BJ (cell line): ENCODE results near the gene MAMDC4. TPM values are rescaled to one million over a fixed set of nuclear protein-coding genes. Genes with fewer than 3 reads are reported as not detected.

Experiments
- CTCF ChIA-PET: fragments of 350-600 bp; formaldehyde crosslinking; extraction: SDS; loops from one replicate; lab custom pipeline; 2021; ENCODE audit warnings: antibody characterized with exemption, inconsistent platforms; lab: Yijun Ruan, JAX
- POLR2A ChIA-PET: fragments of 300-600 bp; sonication (Branson Sonifier 250); formaldehyde crosslinking; extraction: SDS; loops from one replicate; lab custom pipeline; 2021; ENCODE audit warnings: antibody characterized with exemption; lab: Charles Lee
- DNase-seq: peaks from one replicate; pipeline ENCODE4 v3.0.0-alpha.2; 2011; ENCODE audit warnings: low read depth
- H3K27me3 ChIP-seq: 2 replicates; pipeline ENCODE4 v1.6.0; 2011; ENCODE audit warnings: low read length; ENCODE audit not compliant: control insufficient read depth, insufficient read depth
- H3K36me3 ChIP-seq: 2 replicates; pipeline ENCODE4 v1.5.1; 2011; ENCODE audit warnings: low read length; ENCODE audit not compliant: control insufficient read depth, insufficient read depth
- H3K4me3 ChIP-seq: 2 replicates; pipeline ENCODE4 v1.5.1; 2011; ENCODE audit warnings: low read depth, mild to moderate bottlenecking, control low read depth, low read length
- CTCF ChIP-seq: IDR thresholded peaks from 2 replicates; pipeline ENCODE4 v1.5.1; 2011; ENCODE audit warnings: low read depth, mild to moderate bottlenecking, control low read depth, inconsistent platforms, low read length, moderate library complexity; ENCODE audit not compliant: insufficient read depth
- polyA plus RNA-seq: library from polyadenylated mRNA; depleted of rRNA; stranded (reverse); fragments of >200 nt; gene quantifications from 2 replicates; pipeline ENCODE4 v1.2.3, GENCODE V29; 2011

The MAMDC4 gene
- polyA plus RNA-seq, 1 experiment, result 1.6 TPM

- Histone ChIP-seq H3K4me3 (no peak overlapping the region), H3K27me3 (no peaks in the 10 kb centered on the region), H3K36me3 (peaks cover 40% of the 10 kb centered on the region)
- DNase-seq, result no peak
- CTCF ChIA-PET, result interaction anchor here (1.0 to 5.3 kb wide), 3 partner anchors 16 to 38 kb away, joined by 3 to 21 read pairs (median 3); partner anchors contain the start of gene AJM1
- TF ChIP-seq CTCF, result no peak
- POLR2A ChIA-PET, result no interaction called here
Measured at GRCh38 chr9:136826188-136826541, 26.0 kb upstream of the MAMDC4 start.

- peaks cover 45% of the 10 kb centered on the region for H3K36me3 ChIP-seq
- DNase-seq, result no peak
- H3K27me3 ChIP-seq, result no peaks in the 10 kb centered on the region
- ChIA-PET CTCF (interaction anchor here (0.7 to 5.3 kb wide), 4 partner anchors 15 to 39 kb away, joined by 3 to 21 read pairs (median 4); partner anchors contain the start of gene AJM1), POLR2A (no interaction called here)
- H3K4me3 ChIP-seq, result no peak overlapping the region
- TF ChIP-seq CTCF, result no peak
Measured at GRCh38 chr9:136826703-136827582, 25.2 kb upstream of the MAMDC4 start.

GRCh38 chr9:136827794-136828473, 24.2 kb upstream of the MAMDC4 start:
- DNase-seq, result no peak
- Histone ChIP-seq H3K4me3 (no peak overlapping the region), H3K36me3 (peaks cover 49% of the 10 kb centered on the region), H3K27me3 (no peaks in the 10 kb centered on the region)
- no peak for TF ChIP-seq CTCF
- ChIA-PET POLR2A (no interaction called here), CTCF (interaction anchor here (0.7 to 2.8 kb wide), 2 partner anchors 14 to 36 kb away, joined by 4 to 16 read pairs; partner anchors contain the start of gene AJM1)

- H3K27me3 ChIP-seq, result no peaks in the 10 kb centered on the region
- no peak for TF ChIP-seq CTCF
- CTCF ChIA-PET, result interaction anchor here (2.8 kb wide), 1 partner anchor 13 kb away, joined by 16 read pairs; the partner anchor contains the start of gene AJM1
- POLR2A ChIA-PET, result no interaction called here
- H3K4me3 ChIP-seq, result no peak overlapping the region
- no peak for DNase-seq
- H3K36me3 ChIP-seq, result peaks cover 46% of the 10 kb centered on the region
Measured at GRCh38 chr9:136828474-136829140, 23.5 kb upstream of the MAMDC4 start.
